IMR-90 (cell line): ENCODE data around the gene DEK. TPM values are rescaled to one million over a fixed set of nuclear protein-coding genes. Genes with fewer than 3 reads are reported as not detected.

Source experiments
- ATAC-seq: fragments of 200-7000 bp; cut with Tn5 transposase; 2 replicates; pipeline ENCODE4 v1.9.1; 2020; ENCODE audit warnings: low read depth, mild to moderate bottlenecking, moderate library complexity
- BruUV-seq: library from RNA; stranded (reverse); fragments of 400-500 nt; replicated peaks from 2 replicates; lab custom pipeline; 2021; lab: Mats Ljungman, UMichigan
- CTCF ChIA-PET: fragments of 300-600 bp; formaldehyde crosslinking; extraction: SDS; loops from one replicate; lab custom pipeline; 2021; ENCODE audit warnings: antibody characterized with exemption; lab: Yijun Ruan, JAX
- POLR2A ChIA-PET: fragments of 300-600 bp; sonication (Branson Sonifier 250); formaldehyde crosslinking; loops from one replicate; lab custom pipeline; 2022; ENCODE audit warnings: antibody characterized with exemption; ENCODE audit not compliant: unreplicated experiment; lab: Charles Lee
- DNase-seq: peaks from one replicate; pipeline ENCODE4 v3.0.0; 2013
- H2AFZ ChIP-seq: replicated peaks from 2 replicates; pipeline ENCODE3; 2013; ENCODE audit warnings: low read length, mild to moderate bottlenecking; ENCODE audit not compliant: poor library complexity
- H2AK5ac ChIP-seq: 2 replicates; pipeline ENCODE4 v1.6.1; 2013; ENCODE audit warnings: low read depth, low read length, inconsistent platforms
- H2AK9ac ChIP-seq: replicated peaks from 2 replicates; pipeline ENCODE3; 2013; ENCODE audit warnings: mild to moderate bottlenecking, low read depth, low read length, moderate library complexity; ENCODE audit not compliant: poor library complexity
- H2BK120ac ChIP-seq: 2 replicates; pipeline ENCODE4 v1.6.1; 2013; ENCODE audit warnings: low read depth, low read length, inconsistent platforms
- H2BK15ac ChIP-seq: 3 replicates; pipeline ENCODE4 v1.6.1; 2013; ENCODE audit warnings: low read depth, low read length, inconsistent platforms
- H2BK20ac ChIP-seq: 2 replicates; pipeline ENCODE4 v1.6.1; 2013; ENCODE audit warnings: low read depth, mild to moderate bottlenecking, inconsistent platforms, low read length, moderate library complexity
- H2BK5ac ChIP-seq: 2 replicates; pipeline ENCODE4 v1.6.1; 2013; ENCODE audit warnings: mild to moderate bottlenecking, low read depth, low read length, inconsistent platforms; ENCODE audit not compliant: poor library complexity, severe bottlenecking
- H3K14ac ChIP-seq: replicated peaks from 2 replicates; pipeline ENCODE4 v1.6.1; 2013; ENCODE audit warnings: low read depth, low read length, inconsistent platforms
- H3K18ac ChIP-seq: 2 replicates; pipeline ENCODE4 v1.6.1; 2013; ENCODE audit warnings: low read depth, low read length, control low read depth
- H3K23ac ChIP-seq: 2 replicates; pipeline ENCODE4 v1.6.1; 2013; ENCODE audit warnings: low read depth, low read length, inconsistent platforms
- H3K27ac ChIP-seq: 2 replicates; pipeline ENCODE4 v1.5.1; 2013; ENCODE audit warnings: mild to moderate bottlenecking, control low read depth, low read length; ENCODE audit not compliant: insufficient read depth
- H3K27me3 ChIP-seq: 2 replicates; pipeline ENCODE4 v1.6.1; 2013; ENCODE audit warnings: low read length; ENCODE audit not compliant: control insufficient read depth, insufficient read depth
- H3K36me3 ChIP-seq: 2 replicates; pipeline ENCODE4 v1.6.1; 2013; ENCODE audit warnings: low read length, mixed read lengths; ENCODE audit not compliant: control insufficient read depth, insufficient read depth
- H3K4ac ChIP-seq: 2 replicates; pipeline ENCODE4 v1.6.1; 2013; ENCODE audit warnings: low read depth, low read length, inconsistent platforms
- H3K4me1 ChIP-seq: 2 replicates; pipeline ENCODE4 v1.6.1; 2013; ENCODE audit warnings: low read length, mixed read lengths; ENCODE audit not compliant: control insufficient read depth, insufficient read depth
- H3K4me2 ChIP-seq: 2 replicates; pipeline ENCODE4 v1.6.1; 2013; ENCODE audit warnings: low read depth, mild to moderate bottlenecking, control low read depth, low read length, moderate library complexity
- H3K4me3 ChIP-seq: 2 replicates; pipeline ENCODE4 v1.5.1; 2013; ENCODE audit warnings: low read depth, mild to moderate bottlenecking, control low read depth, low read length, moderate library complexity; ENCODE audit not compliant: insufficient read depth
- H3K56ac ChIP-seq: 2 replicates; pipeline ENCODE4 v1.6.1; 2013; ENCODE audit warnings: low read length, inconsistent platforms; ENCODE audit not compliant: insufficient read depth; ENCODE audit errors: extremely low read depth
- H3K79me1 ChIP-seq, 2 experiments: 2 replicates each; pipeline ENCODE4 v1.6.1; 2013; ENCODE audit warnings: low read length in 2 of 2, inconsistent platforms in 1 of 2, low read depth in 1 of 2
- H3K9ac ChIP-seq: 2 replicates; pipeline ENCODE4 v1.6.1; 2013; ENCODE audit warnings: low read depth, low read length, control low read depth
- H3K9me1 ChIP-seq: 2 replicates; pipeline ENCODE4 v1.6.1; 2013; ENCODE audit warnings: low read length, inconsistent platforms; ENCODE audit not compliant: insufficient read depth
- H3K9me3 ChIP-seq: 2 replicates; pipeline ENCODE4 v1.6.1; 2013; ENCODE audit warnings: low read length; ENCODE audit not compliant: control insufficient read depth, insufficient read depth
- H4K20me1 ChIP-seq: 2 replicates; pipeline ENCODE4 v1.6.1; 2013; ENCODE audit warnings: low read length, inconsistent platforms; ENCODE audit not compliant: insufficient read depth
- H4K5ac ChIP-seq: 2 replicates; pipeline ENCODE4 v1.6.1; 2013; ENCODE audit warnings: mild to moderate bottlenecking, low read depth, low read length, control low read depth
- H4K8ac ChIP-seq, 2 experiments: 2 replicates each; pipeline ENCODE4 v1.6.1; 2013; ENCODE audit warnings: low read depth in 2 of 2, low read length in 2 of 2, control low read depth in 1 of 2, inconsistent platforms in 1 of 2
- H4K91ac ChIP-seq: 2 replicates; pipeline ENCODE4 v1.6.1; 2013; ENCODE audit warnings: low read depth, low read length, inconsistent platforms; ENCODE audit not compliant: insufficient read depth
- CEBPB ChIP-seq: IDR thresholded peaks from 2 replicates; pipeline ENCODE4 v1.6.1; 2012; ENCODE audit warnings: low read depth, low read length, improper control_type of control experiment
- CHD1 ChIP-seq: IDR thresholded peaks from 2 replicates; pipeline ENCODE4 v1.6.1; 2012; ENCODE audit warnings: low read depth, low read length, improper control_type of control experiment
- ELK1 ChIP-seq: fragments of 150-350 bp; IDR thresholded peaks from 2 replicates; pipeline ENCODE4 v1.6.1; 2016; ENCODE audit warnings: low read depth, mild to moderate bottlenecking, low read length, moderate library complexity, borderline replicate concordance
- FOS ChIP-seq: fragments of 150-350 bp; IDR thresholded peaks from 2 replicates; pipeline ENCODE4 v1.6.1; 2016; ENCODE audit warnings: low read depth, low read length
- MAFK ChIP-seq: IDR thresholded peaks from 2 replicates; pipeline ENCODE4 v1.6.1; 2012; ENCODE audit warnings: low read depth, low read length, improper control_type of control experiment
- MAZ ChIP-seq: IDR thresholded peaks from 2 replicates; pipeline ENCODE4 v1.6.1; 2012; ENCODE audit warnings: low read depth, mild to moderate bottlenecking, low read length, improper control_type of control experiment, moderate library complexity, borderline replicate concordance
- MXI1 ChIP-seq: IDR thresholded peaks from 2 replicates; pipeline ENCODE4 v1.6.1; 2012; ENCODE audit warnings: low read depth, mild to moderate bottlenecking, low read length, moderate library complexity, borderline replicate concordance
- NFE2L2 ChIP-seq: fragments of 150-350 bp; IDR thresholded peaks from 2 replicates; pipeline ENCODE4 v1.6.1; 2016; ENCODE audit warnings: low read depth, mild to moderate bottlenecking, low read length
- SMC3 ChIP-seq: fragments of 150-350 bp; IDR thresholded peaks from 2 replicates; pipeline ENCODE4 v1.6.1; 2016; ENCODE audit warnings: low read depth, mild to moderate bottlenecking, antibody characterized with exemption, low read length, moderate library complexity
- USF2 ChIP-seq: fragments of 150-350 bp; IDR thresholded peaks from 2 replicates; pipeline ENCODE4 v1.6.1; 2017; ENCODE audit warnings: mild to moderate bottlenecking, antibody characterized with exemption, low read length, low read depth
- WGBS, 2 experiments: methylation state at CpG; one replicate each; pipeline versions ENCODE4 v1.1.5 to v1.1.7; 2013; ENCODE audit warnings: missing lambda C conversion rate in 2 of 2; ENCODE audit not compliant: insufficient read length in 1 of 2; ENCODE audit errors: extremely low coverage in 2 of 2; 5-methylcytosine and 5-hydroxymethylcytosine counted together
- dilution Hi-C: fragments of 300-500 bp; cut with HindIII; formaldehyde crosslinking; loops from one replicate; pipeline ENCODE4 v1.14.3; 2018; ENCODE audit warnings: low sequenced_read_pairs; ENCODE audit not compliant: unreplicated experiment
- in situ Hi-C: fragments of 300-500 bp; cut with MboI; formaldehyde crosslinking; loops from 3 replicates; pipeline ENCODE4 v1.14.3; 2019; ENCODE audit warnings: low sequenced_read_pairs, inconsistent platforms, mixed read lengths
- intact Hi-C: fragments of 100-400 bp; cut with micrococcal nuclease; formaldehyde crosslinking; loops from 2 replicates; pipeline ENCODE4 v1.10.0; 2022
- polyA plus RNA-seq, 3 experiments: library from polyadenylated mRNA; depleted of rRNA; stranded (reverse); fragments of >200 nt; gene quantifications; 2 replicates each; pipeline ENCODE4 v1.2.3, GENCODE V29; 2012; ENCODE audit warnings: low replicate concordance in 1 of 3
- total RNA-seq: library from RNA; depleted of rRNA; stranded (reverse); fragments of >200 nt; gene quantifications from 2 replicates; pipeline ENCODE4 v1.2.3, GENCODE V29; 2012

Gene DEK
- total and polyA plus RNA-seq, 2 of the 4 experiments (the other 2 are of a cell fraction), result 33.5 to 37.1 TPM

GRCh38 chr6:18289283-18289682 is 25.0 kb upstream of the DEK start:
- H3K4ac ChIP-seq, result no peak overlapping the region
- ATAC-seq (no peak), DNase-seq (no peak)
- no peaks in the 10 kb centered on the region for H4K20me1 ChIP-seq
- no peaks in the 10 kb centered on the region for H3K9me3 ChIP-seq
- no peak for TF ChIP-seq NFE2L2
- no peak for TF ChIP-seq MAFK
- no peak for TF ChIP-seq USF2
- no peak for TF ChIP-seq ELK1
- TF ChIP-seq CHD1, result no peak
- TF ChIP-seq MXI1, result no peak
- no peak for TF ChIP-seq MAZ
- TF ChIP-seq CEBPB, result no peak
- no peak for TF ChIP-seq FOS
- TF ChIP-seq SMC3, result no peak
- H2AFZ ChIP-seq, result no peak overlapping the region
- no peak overlapping the region for H3K23ac ChIP-seq
- H3K27ac ChIP-seq, result no peak overlapping the region
- H3K14ac ChIP-seq, result no peak overlapping the region
- no peaks in the 10 kb centered on the region; the same call in 1 of the 2 replicates for H3K27me3 ChIP-seq
- CTCF ChIA-PET, result no interaction called here
- intact Hi-C loops (no loop called here), in situ Hi-C loops (no loop called here), dilution Hi-C loops (no loop called here)
- no peak overlapping the region for H4K8ac ChIP-seq
- 70% methylated on average over 2 of the region's 4 CpGs; no CpG with 5 or more reads in 1 of the 2 experiments for WGBS, 2 experiments
- no peaks in the 10 kb centered on the region for H3K79me1 ChIP-seq
- H3K9me1 ChIP-seq, result no peaks in the 10 kb centered on the region
- no peak overlapping the region for H3K9ac ChIP-seq
- H3K56ac ChIP-seq, result no peak overlapping the region
- no peak overlapping the region for H2BK15ac ChIP-seq
- no peak overlapping the region for H2BK20ac ChIP-seq
- POLR2A ChIA-PET, result no interaction called here
- no peak overlapping the region for H3K18ac ChIP-seq
- H4K5ac ChIP-seq, result no peak overlapping the region
- no peak overlapping the region for H3K4me2 ChIP-seq
- no peak overlapping the region for H2BK5ac ChIP-seq
- no peak overlapping the region for H2BK120ac ChIP-seq
- no peak overlapping the region for H3K4me3 ChIP-seq
- no TSS peak for BruUV-seq
- H3K4me1 ChIP-seq, result no peaks in the 10 kb centered on the region
- no peaks in the 10 kb centered on the region for H3K36me3 ChIP-seq
- no peak overlapping the region for H4K91ac ChIP-seq
- no peak overlapping the region for H2AK5ac ChIP-seq
- H2AK9ac ChIP-seq, result no peak overlapping the region
